CD14-positive monocyte (primary cell): ENCODE measurements around the gene MFGE8. TPM values are rescaled to one million over a fixed set of nuclear protein-coding genes. Genes with fewer than 3 reads are reported as not detected.

Source experiments
- DNase-seq, 3 donors: peaks; one replicate each; pipeline ENCODE4 v3.0.0-alpha.2; 2011 to 2022
- H2AFZ ChIP-seq: 2 replicates; pipeline ENCODE4 v1.6.0; 2012; ENCODE audit warnings: mild to moderate bottlenecking, low read depth, low read length, inconsistent platforms; ENCODE audit not compliant: insufficient read depth, poor library complexity, severe bottlenecking
- H3K27ac ChIP-seq, 2 donors: 1 replicate in 1 of 2; 2 replicates in 1 of 2; pipeline ENCODE4 v1.5.1; 2012 to 2013; ENCODE audit warnings: low read length in 2 of 2, control low read depth in 1 of 2, inconsistent platforms in 1 of 2, low read depth in 1 of 2, mild to moderate bottlenecking in 1 of 2
- H3K27me3 ChIP-seq, 2 donors: one replicate each; pipeline versions ENCODE4 v1.6.0 to v1.6.1; 2011 to 2013; ENCODE audit warnings: low read length in 2 of 2; ENCODE audit not compliant: control insufficient read depth in 2 of 2, insufficient read depth in 2 of 2
- H3K36me3 ChIP-seq, 2 donors: replicated peaks in 1 of 2; 1 replicate in 1 of 2; 2 replicates in 1 of 2; pipeline versions ENCODE4 v1.5.1 to v1.6.1; 2012 to 2013; ENCODE audit warnings: low read length in 2 of 2, control low read depth in 1 of 2, inconsistent platforms in 1 of 2, mild to moderate bottlenecking in 1 of 2; ENCODE audit not compliant: insufficient read depth in 2 of 2, control insufficient read depth in 1 of 2
- H3K4me1 ChIP-seq, 2 donors: 1 replicate in 1 of 2; 2 replicates in 1 of 2; pipeline versions ENCODE4 v1.5.1 to v1.6.1; 2012 to 2013; ENCODE audit warnings: low read length in 2 of 2, control low read depth in 1 of 2, inconsistent platforms in 1 of 2, mild to moderate bottlenecking in 1 of 2, moderate library complexity in 1 of 2; ENCODE audit not compliant: insufficient read depth in 2 of 2, control insufficient read depth in 1 of 2
- H3K4me2 ChIP-seq: replicated peaks from 2 replicates; pipeline ENCODE3; 2012; ENCODE audit warnings: low read length, moderate library complexity, mild to moderate bottlenecking; ENCODE audit not compliant: poor library complexity, severe bottlenecking; ENCODE audit errors: extremely low read depth
- H3K4me3 ChIP-seq, 3 experiments: fragments of 200-600 bp in 1 of 3; sonication (generic) in 1 of 3; replicated peaks in 1 of 3; 1 replicate in 2 of 3; 2 replicates in 1 of 3; pipeline ENCODE4 v1.5.1; 2011 to 2013; ENCODE audit warnings: low read length in 3 of 3, mild to moderate bottlenecking in 3 of 3, control low read depth in 2 of 3, low read depth in 2 of 3, inconsistent platforms in 1 of 3, moderate library complexity in 1 of 3
- H3K79me2 ChIP-seq: 2 replicates; pipeline ENCODE4 v1.6.0; 2012; ENCODE audit warnings: mild to moderate bottlenecking, control low read depth, inconsistent platforms, low read length, moderate library complexity; ENCODE audit not compliant: insufficient read depth
- H3K9ac ChIP-seq: 2 replicates; pipeline ENCODE4 v1.6.0; 2017; ENCODE audit warnings: low read length, mild to moderate bottlenecking; ENCODE audit not compliant: insufficient read depth, poor library complexity, severe bottlenecking
- H3K9me3 ChIP-seq, 2 donors: replicated peaks in 1 of 2; 1 replicate in 1 of 2; 2 replicates in 1 of 2; pipeline versions ENCODE4 v1.5.1 to v1.6.1; 2012 to 2013; ENCODE audit warnings: low read length in 2 of 2, control low read depth in 1 of 2; ENCODE audit not compliant: control insufficient read depth in 1 of 2, insufficient read depth in 1 of 2
- H4K20me1 ChIP-seq: 2 replicates; pipeline ENCODE4 v1.6.0; 2012; ENCODE audit warnings: mild to moderate bottlenecking, low read length, control low read depth, moderate library complexity; ENCODE audit not compliant: insufficient read depth
- H3K27ac Mint-ChIP-seq, 7 donors: one replicate each; pipeline ENCODE4 v1.8.0; 2020; ENCODE audit warnings: mild to moderate bottlenecking in 7 of 7, mixed read lengths in 7 of 7, moderate library complexity in 6 of 7, inconsistent platforms in 2 of 7
- H3K27me3 Mint-ChIP-seq, 3 donors: one replicate each; pipeline ENCODE4 v1.8.0; 2021 to 2022; ENCODE audit warnings: low read depth in 3 of 3, mild to moderate bottlenecking in 3 of 3, mixed read lengths in 3 of 3, moderate library complexity in 3 of 3, inconsistent platforms in 1 of 3
- H3K36me3 Mint-ChIP-seq, 2 donors: one replicate each; pipeline ENCODE4 v1.8.0; 2020; ENCODE audit warnings: mixed read lengths in 2 of 2, inconsistent platforms in 1 of 2, mild to moderate bottlenecking in 1 of 2
- H3K4me1 Mint-ChIP-seq: one replicate; pipeline ENCODE4 v1.8.0; 2020; ENCODE audit warnings: mild to moderate bottlenecking, mixed read lengths
- H3K4me3 Mint-ChIP-seq, 2 donors: one replicate each; pipeline ENCODE4 v1.8.0; 2020; ENCODE audit warnings: mild to moderate bottlenecking in 2 of 2, mixed read lengths in 2 of 2, moderate library complexity in 1 of 2
- H3K9me3 Mint-ChIP-seq, 7 donors: one replicate each; pipeline ENCODE4 v1.8.0; 2020 to 2022; ENCODE audit warnings: mixed read lengths in 7 of 7, mild to moderate bottlenecking in 6 of 7, moderate library complexity in 6 of 7, inconsistent platforms in 2 of 7
- CTCF ChIP-seq: fragments of 200-600 bp; IDR thresholded peaks from one replicate; pipeline ENCODE4 v1.8.0; 2022; ENCODE audit warnings: antibody characterized with exemption, mild to moderate bottlenecking
- WGBS: methylation state at CpG from one replicate; pipeline ENCODE4 v1.1.5; 2013; ENCODE audit warnings: missing lambda C conversion rate; ENCODE audit not compliant: insufficient coverage; 5-methylcytosine and 5-hydroxymethylcytosine counted together
- intact Hi-C, 2 donors: fragments of 100-400 bp; cut with micrococcal nuclease; formaldehyde crosslinking; loops; one replicate each; pipeline versions ENCODE4 v1.15.0 to v1.15.1; 2023
- polyA plus RNA-seq, 3 donors: library from polyadenylated mRNA; depleted of rRNA in 1 of 3; unstranded in 2 of 3; stranded (reverse) in 1 of 3; fragments of 300-500 nt in 2 of 3; fragments of >200 nt in 1 of 3; fragmentation: Illumina TruSeq in 2 of 3; gene quantifications; 1 replicate in 2 of 3; 2 replicates in 1 of 3; pipeline ENCODE4 v1.2.3, GENCODE V29; 2012 to 2021

MFGE8 gene
- polyA plus RNA-seq, 3 donors: 2.7 TPM; not detected in 2

GRCh38 chr15:88887068-88887580, 26.1 kb downstream of the MFGE8 start:
- no peaks in the 10 kb centered on the region for H3K36me3 ChIP-seq
- no peaks in the 10 kb centered on the region for H3K9me3 ChIP-seq
- Mint-ChIP-seq H3K27me3 (peaks cover 0 to 6% (median 0%) of the 10 kb centered on the region in 3 donors), H3K9me3 (no peaks in the 10 kb centered on the region), H3K4me1 (peaks cover 3% of the 10 kb centered on the region), H3K4me3 (no peak overlapping the region), H3K36me3 (no peaks in the 10 kb centered on the region), H3K27ac (peak overlapping the region in 1 of 7 donors; percentile 30)
- intact Hi-C loops: no loop called here
- no peak overlapping the region for H3K4me2 ChIP-seq
- TF ChIP-seq CTCF: no peak
- H3K79me2 ChIP-seq: no peaks in the 10 kb centered on the region
- H2AFZ ChIP-seq: no peak overlapping the region
- no peak overlapping the region for H3K9ac ChIP-seq
- H3K27me3 ChIP-seq: no peaks in the 10 kb centered on the region
- no peak overlapping the region for H3K27ac ChIP-seq
- no peak overlapping the region for H3K4me3 ChIP-seq
- no peak for DNase-seq
- 94% methylated on average over 18 of the region's 18 CpGs for WGBS
- no peaks in the 10 kb centered on the region for H3K4me1 ChIP-seq
- no peaks in the 10 kb centered on the region for H4K20me1 ChIP-seq

GRCh38 chr15:88882785-88883184, 30.4 kb downstream of the MFGE8 start:
- H2AFZ ChIP-seq: no peak overlapping the region
- Mint-ChIP-seq H3K27ac (no peak overlapping the region), H3K4me3 (no peak overlapping the region), H3K36me3 (no peaks in the 10 kb centered on the region), H3K4me1 (no peaks in the 10 kb centered on the region), H3K27me3 (peaks cover 0 to 5% (median 4%) of the 10 kb centered on the region in 3 donors), H3K9me3 (no peaks in the 10 kb centered on the region)
- no peaks in the 10 kb centered on the region for H4K20me1 ChIP-seq
- H3K27ac ChIP-seq: no peak overlapping the region
- WGBS: 100% methylated on average over 2 of the region's 4 CpGs
- H3K9me3 ChIP-seq: no peaks in the 10 kb centered on the region
- H3K36me3 ChIP-seq: no peaks in the 10 kb centered on the region
- TF ChIP-seq CTCF: no peak
- H3K9ac ChIP-seq: no peak overlapping the region
- no peaks in the 10 kb centered on the region for H3K79me2 ChIP-seq
- no peak for DNase-seq
- no peak overlapping the region for H3K4me3 ChIP-seq
- no peak overlapping the region for H3K4me2 ChIP-seq
- no peaks in the 10 kb centered on the region for H3K4me1 ChIP-seq
- no peaks in the 10 kb centered on the region for H3K27me3 ChIP-seq
- intact Hi-C loops: no loop called here
